WTC11 (cell line): ENCODE results near the gene LAMA2. TPM values are rescaled to one million over a fixed set of nuclear protein-coding genes. Genes with fewer than 3 reads are reported as not detected.

Experiments
- ATAC-seq: fragments of 200-7000 bp; cut with Tn5 transposase; 2 replicates; pipeline ENCODE4 v1.10.0; 2021; ENCODE audit warnings: mild to moderate bottlenecking, moderate library complexity
- CTCF ChIA-PET: fragments of 300-600 bp; sonication (Branson Sonifier 250); formaldehyde crosslinking; loops from one replicate; lab custom pipeline; 2021; ENCODE audit warnings: antibody characterized with exemption; lab: Charles Lee
- POLR2A ChIA-PET: fragments of 350-600 bp; sonication (Branson Sonifier 250); formaldehyde crosslinking; loops from one replicate; lab custom pipeline; 2021; ENCODE audit warnings: antibody characterized with exemption; lab: Charles Lee
- DNase-seq: peaks from one replicate; pipeline ENCODE4 v3.0.0; 2021; ENCODE audit warnings: low spot score
- H3K27ac Mint-ChIP-seq: 2 replicates; pipeline ENCODE4 v1.8.0; 2021; ENCODE audit warnings: mixed read lengths
- H3K27me3 Mint-ChIP-seq: 2 replicates; pipeline ENCODE4 v1.8.0; 2021; ENCODE audit warnings: low read depth, mild to moderate bottlenecking, moderate library complexity, mixed read lengths
- H3K36me3 Mint-ChIP-seq: 2 replicates; pipeline ENCODE4 v1.8.0; 2021; ENCODE audit warnings: mixed read lengths
- H3K4me1 Mint-ChIP-seq: 2 replicates; pipeline ENCODE4 v1.8.0; 2022; ENCODE audit warnings: mixed read lengths
- H3K4me3 Mint-ChIP-seq: 2 replicates; pipeline ENCODE4 v1.8.0; 2021; ENCODE audit warnings: mild to moderate bottlenecking, moderate library complexity, mixed read lengths
- H3K9me3 Mint-ChIP-seq: 2 replicates; pipeline ENCODE4 v1.8.0; 2021; ENCODE audit warnings: mixed read lengths
- AFF4 ChIP-seq: sonication (generic); formaldehyde crosslinking; IDR thresholded peaks from 2 replicates; pipeline ENCODE4 v1.8.1; 2023; ENCODE audit warnings: mild to moderate bottlenecking, missing genetic modification reagents, borderline replicate concordance
- ESRRA ChIP-seq: sonication (generic); formaldehyde crosslinking; IDR thresholded peaks from 2 replicates; pipeline ENCODE4 v1.8.1; 2022; ENCODE audit warnings: mild to moderate bottlenecking, missing genetic modification reagents, borderline replicate concordance
- ETV6 ChIP-seq: sonication (generic); formaldehyde crosslinking; IDR thresholded peaks from 2 replicates; pipeline ENCODE4 v1.8.1; 2022; ENCODE audit warnings: mild to moderate bottlenecking, missing genetic modification reagents
- FOXJ3 ChIP-seq: sonication (generic); formaldehyde crosslinking; IDR thresholded peaks from 2 replicates; pipeline ENCODE4 v1.9.0; 2021; ENCODE audit warnings: missing genetic modification reagents, mild to moderate bottlenecking, borderline replicate concordance
- IRF1 ChIP-seq: sonication (generic); formaldehyde crosslinking; IDR thresholded peaks from 2 replicates; pipeline ENCODE4 v1.8.0; 2023; ENCODE audit warnings: missing genetic modification reagents
- JUN ChIP-seq: sonication (generic); formaldehyde crosslinking; IDR thresholded peaks from 2 replicates; pipeline ENCODE4 v1.8.0; 2023; ENCODE audit warnings: mild to moderate bottlenecking, missing genetic modification reagents
- MLX ChIP-seq: sonication (generic); formaldehyde crosslinking; IDR thresholded peaks from 2 replicates; pipeline ENCODE4 v1.8.1; 2023; ENCODE audit warnings: mild to moderate bottlenecking, missing genetic modification reagents, moderate library complexity
- NFATC4 ChIP-seq: fragments of 250-450 bp; sonication (Bioruptor Pico); IDR thresholded peaks from 2 replicates; pipeline ENCODE4 v1.9.0; 2021; ENCODE audit warnings: mild to moderate bottlenecking
- NR3C1 ChIP-seq: sonication (generic); formaldehyde crosslinking; conservative IDR thresholded peaks from 2 replicates; pipeline ENCODE4 v1.8.1; 2023; ENCODE audit warnings: low read depth, mild to moderate bottlenecking, missing genetic modification reagents
- OVOL2 ChIP-seq: fragments of 250-450 bp; sonication (Bioruptor Pico); IDR thresholded peaks from 2 replicates; pipeline ENCODE4 v1.9.0; 2021; ENCODE audit warnings: mild to moderate bottlenecking, borderline replicate concordance
- PRRX2 ChIP-seq: fragments of 250-450 bp; sonication (Bioruptor Pico); IDR thresholded peaks from 2 replicates; pipeline ENCODE4 v1.8.0; 2021; ENCODE audit warnings: mild to moderate bottlenecking
- RELA ChIP-seq: sonication (generic); formaldehyde crosslinking; IDR thresholded peaks from 2 replicates; pipeline ENCODE4 v1.8.1; 2022; ENCODE audit warnings: missing genetic modification reagents, mild to moderate bottlenecking, borderline replicate concordance
- SMAD4 ChIP-seq: sonication (generic); formaldehyde crosslinking; IDR thresholded peaks from 2 replicates; pipeline ENCODE4 v1.8.0; 2022; ENCODE audit warnings: mild to moderate bottlenecking, missing genetic modification reagents
- TEAD4 ChIP-seq: sonication (generic); formaldehyde crosslinking; IDR thresholded peaks from 2 replicates; pipeline ENCODE4 v1.8.0; 2022; ENCODE audit warnings: mild to moderate bottlenecking, missing genetic modification reagents
- ZNF121 ChIP-seq: sonication (generic); formaldehyde crosslinking; IDR thresholded peaks from 2 replicates; pipeline ENCODE4 v1.8.0; 2023; ENCODE audit warnings: missing genetic modification reagents
- ZNF138 ChIP-seq: sonication (generic); formaldehyde crosslinking; conservative IDR thresholded peaks from 2 replicates; pipeline ENCODE4 v1.8.1; 2022; ENCODE audit warnings: mild to moderate bottlenecking, moderate library complexity, missing genetic modification reagents
- ZNF317 ChIP-seq: sonication (generic); formaldehyde crosslinking; IDR thresholded peaks from 2 replicates; pipeline ENCODE4 v1.8.1; 2023; ENCODE audit warnings: low read depth, mild to moderate bottlenecking, moderate library complexity, missing genetic modification reagents, borderline replicate concordance
- total RNA-seq: library from RNA; stranded (reverse); gene quantifications from 3 replicates; pipeline ENCODE4 v1.2.3, GENCODE V29; 2021
- TF ChIP-seq, protein P1 (sequence below): sonication (generic); formaldehyde crosslinking; conservative IDR thresholded peaks from 2 replicates; pipeline ENCODE4 v1.8.1; 2023; ENCODE audit warnings: mild to moderate bottlenecking, low read depth, missing genetic modification reagents, moderate library complexity
- TF ChIP-seq, protein P2 (sequence below): sonication (generic); formaldehyde crosslinking; IDR thresholded peaks from 2 replicates; pipeline ENCODE4 v1.8.0; 2022; ENCODE audit warnings: mild to moderate bottlenecking, missing genetic modification reagents
- TF ChIP-seq, protein P3 (sequence below): sonication (generic); formaldehyde crosslinking; IDR thresholded peaks from 2 replicates; pipeline ENCODE4 v1.8.1; 2022; ENCODE audit warnings: mild to moderate bottlenecking, moderate library complexity, missing genetic modification reagents
- TF ChIP-seq, protein P4 (sequence below): sonication (generic); formaldehyde crosslinking; IDR thresholded peaks from 2 replicates; pipeline ENCODE4 v1.8.0; 2022; ENCODE audit warnings: missing genetic modification reagents
- TF ChIP-seq, protein P5 (sequence below): sonication (generic); formaldehyde crosslinking; IDR thresholded peaks from 2 replicates; pipeline ENCODE4 v1.8.1; 2022; ENCODE audit warnings: low read depth, missing genetic modification reagents, borderline replicate concordance

Gene LAMA2
- total RNA-seq, 1 experiment from 2014 or later, result 6.6 TPM

GRCh38 chr6:129100164-129100563, 217.2 kb downstream of the LAMA2 start:
- ChIA-PET POLR2A (no interaction called here), CTCF (no interaction called here)
- Mint-ChIP-seq H3K27ac (no peak overlapping the region), H3K36me3 (no peaks in the 10 kb centered on the region), H3K4me3 (no peak overlapping the region), H3K4me1 (peaks cover 10% of the 10 kb centered on the region), H3K9me3 (no peaks in the 10 kb centered on the region), H3K27me3 (no peaks in the 10 kb centered on the region)
- DNase-seq (no peak), ATAC-seq (no peak)
- TF ChIP-seq, protein P1, sequence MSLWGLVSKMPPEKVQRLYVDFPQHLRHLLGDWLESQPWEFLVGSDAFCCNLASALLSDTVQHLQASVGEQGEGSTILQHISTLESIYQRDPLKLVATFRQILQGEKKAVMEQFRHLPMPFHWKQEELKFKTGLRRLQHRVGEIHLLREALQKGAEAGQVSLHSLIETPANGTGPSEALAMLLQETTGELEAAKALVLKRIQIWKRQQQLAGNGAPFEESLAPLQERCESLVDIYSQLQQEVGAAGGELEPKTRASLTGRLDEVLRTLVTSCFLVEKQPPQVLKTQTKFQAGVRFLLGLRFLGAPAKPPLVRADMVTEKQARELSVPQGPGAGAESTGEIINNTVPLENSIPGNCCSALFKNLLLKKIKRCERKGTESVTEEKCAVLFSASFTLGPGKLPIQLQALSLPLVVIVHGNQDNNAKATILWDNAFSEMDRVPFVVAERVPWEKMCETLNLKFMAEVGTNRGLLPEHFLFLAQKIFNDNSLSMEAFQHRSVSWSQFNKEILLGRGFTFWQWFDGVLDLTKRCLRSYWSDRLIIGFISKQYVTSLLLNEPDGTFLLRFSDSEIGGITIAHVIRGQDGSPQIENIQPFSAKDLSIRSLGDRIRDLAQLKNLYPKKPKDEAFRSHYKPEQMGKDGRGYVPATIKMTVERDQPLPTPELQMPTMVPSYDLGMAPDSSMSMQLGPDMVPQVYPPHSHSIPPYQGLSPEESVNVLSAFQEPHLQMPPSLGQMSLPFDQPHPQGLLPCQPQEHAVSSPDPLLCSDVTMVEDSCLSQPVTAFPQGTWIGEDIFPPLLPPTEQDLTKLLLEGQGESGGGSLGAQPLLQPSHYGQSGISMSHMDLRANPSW (CRISPR knock-in tag), result no peak
- TF ChIP-seq ZNF317 (CRISPR knock-in tag), result no peak
- TF ChIP-seq OVOL2 (CRISPR knock-in tag), result no peak
- TF ChIP-seq IRF1 (CRISPR knock-in tag), result no peak
- no peak for TF ChIP-seq NR3C1 (CRISPR knock-in tag)
- no peak for TF ChIP-seq FOXJ3 (CRISPR knock-in tag)
- no peak for TF ChIP-seq JUN
- TF ChIP-seq TEAD4 (CRISPR knock-in tag), result no peak
- TF ChIP-seq, protein P2, sequence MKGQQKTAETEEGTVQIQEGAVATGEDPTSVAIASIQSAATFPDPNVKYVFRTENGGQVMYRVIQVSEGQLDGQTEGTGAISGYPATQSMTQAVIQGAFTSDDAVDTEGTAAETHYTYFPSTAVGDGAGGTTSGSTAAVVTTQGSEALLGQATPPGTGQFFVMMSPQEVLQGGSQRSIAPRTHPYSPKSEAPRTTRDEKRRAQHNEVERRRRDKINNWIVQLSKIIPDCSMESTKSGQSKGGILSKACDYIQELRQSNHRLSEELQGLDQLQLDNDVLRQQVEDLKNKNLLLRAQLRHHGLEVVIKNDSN (CRISPR knock-in tag), result no peak
- TF ChIP-seq, protein P3, sequence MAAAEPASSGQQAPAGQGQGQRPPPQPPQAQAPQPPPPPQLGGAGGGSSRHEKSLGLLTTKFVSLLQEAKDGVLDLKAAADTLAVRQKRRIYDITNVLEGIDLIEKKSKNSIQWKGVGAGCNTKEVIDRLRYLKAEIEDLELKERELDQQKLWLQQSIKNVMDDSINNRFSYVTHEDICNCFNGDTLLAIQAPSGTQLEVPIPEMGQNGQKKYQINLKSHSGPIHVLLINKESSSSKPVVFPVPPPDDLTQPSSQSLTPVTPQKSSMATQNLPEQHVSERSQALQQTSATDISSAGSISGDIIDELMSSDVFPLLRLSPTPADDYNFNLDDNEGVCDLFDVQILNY (CRISPR knock-in tag), result no peak
- TF ChIP-seq RELA, result no peak
- no peak for TF ChIP-seq PRRX2 (CRISPR knock-in tag)
- no peak for TF ChIP-seq ETV6 (CRISPR knock-in tag)
- no peak for TF ChIP-seq MLX
- TF ChIP-seq ZNF138, result no peak

DNA sequence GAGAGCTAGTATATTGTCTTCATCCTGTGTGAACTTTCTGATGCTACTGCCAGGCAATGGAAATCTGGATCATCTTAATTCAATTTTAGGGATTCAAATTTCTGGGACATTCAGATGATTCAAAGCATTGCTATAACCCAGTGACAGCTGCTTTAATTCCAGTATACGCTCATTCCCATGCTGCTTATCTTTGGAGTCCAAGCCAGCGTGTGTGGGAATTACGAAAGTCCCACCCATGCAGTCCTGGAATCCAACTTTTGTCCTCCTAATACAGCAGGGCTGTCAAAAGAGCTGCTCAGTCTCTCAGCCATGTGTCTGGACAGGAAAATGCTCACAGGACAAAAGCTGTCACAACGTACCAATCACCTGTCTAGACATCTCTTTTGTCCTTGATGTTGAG, 219.8 kb downstream of the LAMA2 start:
- no peak overlapping the region for H3K4me3 Mint-ChIP-seq
- ATAC-seq (no peak), DNase-seq (no peak)
- ChIA-PET CTCF (no interaction called here), POLR2A (no interaction called here)
- H3K4me1 Mint-ChIP-seq, result peaks cover 30% of the 10 kb centered on the region
- H3K36me3 Mint-ChIP-seq, result no peaks in the 10 kb centered on the region
- no peaks in the 10 kb centered on the region for H3K9me3 Mint-ChIP-seq
- H3K27me3 Mint-ChIP-seq, result no peaks in the 10 kb centered on the region
- no peak overlapping the region for H3K27ac Mint-ChIP-seq
- no peak for TF ChIP-seq NFATC4 (CRISPR knock-in tag)
- TF ChIP-seq ZNF121 (CRISPR knock-in tag), result no peak
- no peak for TF ChIP-seq NR3C1 (CRISPR knock-in tag)
- no peak for TF ChIP-seq AFF4 (CRISPR knock-in tag)
- TF ChIP-seq ESRRA (CRISPR knock-in tag), result no peak
- TF ChIP-seq, protein P4, sequence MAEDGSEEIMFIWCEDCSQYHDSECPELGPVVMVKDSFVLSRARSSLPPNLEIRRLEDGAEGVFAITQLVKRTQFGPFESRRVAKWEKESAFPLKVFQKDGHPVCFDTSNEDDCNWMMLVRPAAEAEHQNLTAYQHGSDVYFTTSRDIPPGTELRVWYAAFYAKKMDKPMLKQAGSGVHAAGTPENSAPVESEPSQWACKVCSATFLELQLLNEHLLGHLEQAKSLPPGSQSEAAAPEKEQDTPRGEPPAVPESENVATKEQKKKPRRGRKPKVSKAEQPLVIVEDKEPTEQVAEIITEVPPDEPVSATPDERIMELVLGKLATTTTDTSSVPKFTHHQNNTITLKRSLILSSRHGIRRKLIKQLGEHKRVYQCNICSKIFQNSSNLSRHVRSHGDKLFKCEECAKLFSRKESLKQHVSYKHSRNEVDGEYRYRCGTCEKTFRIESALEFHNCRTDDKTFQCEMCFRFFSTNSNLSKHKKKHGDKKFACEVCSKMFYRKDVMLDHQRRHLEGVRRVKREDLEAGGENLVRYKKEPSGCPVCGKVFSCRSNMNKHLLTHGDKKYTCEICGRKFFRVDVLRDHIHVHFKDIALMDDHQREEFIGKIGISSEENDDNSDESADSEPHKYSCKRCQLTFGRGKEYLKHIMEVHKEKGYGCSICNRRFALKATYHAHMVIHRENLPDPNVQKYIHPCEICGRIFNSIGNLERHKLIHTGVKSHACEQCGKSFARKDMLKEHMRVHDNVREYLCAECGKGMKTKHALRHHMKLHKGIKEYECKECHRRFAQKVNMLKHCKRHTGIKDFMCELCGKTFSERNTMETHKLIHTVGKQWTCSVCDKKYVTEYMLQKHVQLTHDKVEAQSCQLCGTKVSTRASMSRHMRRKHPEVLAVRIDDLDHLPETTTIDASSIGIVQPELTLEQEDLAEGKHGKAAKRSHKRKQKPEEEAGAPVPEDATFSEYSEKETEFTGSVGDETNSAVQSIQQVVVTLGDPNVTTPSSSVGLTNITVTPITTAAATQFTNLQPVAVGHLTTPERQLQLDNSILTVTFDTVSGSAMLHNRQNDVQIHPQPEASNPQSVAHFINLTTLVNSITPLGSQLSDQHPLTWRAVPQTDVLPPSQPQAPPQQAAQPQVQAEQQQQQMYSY (CRISPR knock-in tag), result no peak
- TF ChIP-seq, protein P5, sequence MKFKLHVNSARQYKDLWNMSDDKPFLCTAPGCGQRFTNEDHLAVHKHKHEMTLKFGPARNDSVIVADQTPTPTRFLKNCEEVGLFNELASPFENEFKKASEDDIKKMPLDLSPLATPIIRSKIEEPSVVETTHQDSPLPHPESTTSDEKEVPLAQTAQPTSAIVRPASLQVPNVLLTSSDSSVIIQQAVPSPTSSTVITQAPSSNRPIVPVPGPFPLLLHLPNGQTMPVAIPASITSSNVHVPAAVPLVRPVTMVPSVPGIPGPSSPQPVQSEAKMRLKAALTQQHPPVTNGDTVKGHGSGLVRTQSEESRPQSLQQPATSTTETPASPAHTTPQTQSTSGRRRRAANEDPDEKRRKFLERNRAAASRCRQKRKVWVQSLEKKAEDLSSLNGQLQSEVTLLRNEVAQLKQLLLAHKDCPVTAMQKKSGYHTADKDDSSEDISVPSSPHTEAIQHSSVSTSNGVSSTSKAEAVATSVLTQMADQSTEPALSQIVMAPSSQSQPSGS (CRISPR knock-in tag), result no peak
- no peak for TF ChIP-seq SMAD4 (CRISPR knock-in tag)
